Measurements from ENCODE around the gene ELOVL2.

DNA sequence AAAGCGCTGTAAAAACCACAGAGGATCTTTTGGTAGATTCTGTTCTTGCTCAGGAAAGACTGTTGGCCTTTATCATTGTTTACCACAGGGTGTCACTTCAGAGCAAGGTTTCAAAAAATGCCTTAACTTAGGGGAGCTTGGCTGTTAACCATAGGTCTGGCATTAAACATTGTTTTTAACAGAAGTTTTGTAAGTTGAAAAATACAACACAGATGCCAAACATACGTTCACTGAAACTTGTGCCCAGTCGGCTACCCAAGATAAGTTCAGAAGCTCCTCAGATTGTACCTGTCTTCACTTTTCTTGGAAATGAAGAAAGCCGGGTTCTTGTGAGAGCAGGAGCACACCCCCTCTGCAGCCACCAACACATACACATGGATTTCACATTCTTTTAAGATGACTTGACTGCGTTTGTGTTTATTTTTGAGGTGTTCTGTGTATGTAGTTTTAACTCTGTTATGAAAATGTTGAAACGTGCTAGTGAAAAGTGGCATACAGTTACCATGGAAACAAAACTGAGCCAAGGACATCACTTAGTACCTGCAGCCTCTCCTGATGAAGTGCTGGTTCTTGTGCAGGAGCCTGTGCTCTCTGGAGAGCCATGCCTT, 92.3 kb downstream of the ELOVL2 start:
- TF ChIP-seq POLR2A (IDR thresholded peaks at IDR 0.05; ENCODE audit: low read depth, low read length) (no peak), CBFB (IDR thresholded peaks at IDR 0.05; ENCODE audit: low read depth) (no peak), TCF7 (IDR thresholded peaks at IDR 0.05; ENCODE audit: borderline replicate concordance) (no peak), EZH2 (IDR thresholded peaks at IDR 0.05; ENCODE audit: borderline replicate concordance, control insufficient read depth, low read depth, low read length) (no peak), TAF1 (IDR thresholded peaks at IDR 0.05; ENCODE audit: borderline replicate concordance, low read depth, low read length) (no peak), FOXK2 (IDR thresholded peaks at IDR 0.05) (no peak)

Data from GM12878 (cell line).